HL-60/S4 treated with phorbol 12-myristate 13-acetate at 8.2 ng/mL for 4 days and 3 days (cell line): ENCODE data around the gene BCL3.

ENCODE experiments used
- in situ Hi-C: fragments of 300-500 bp; cut with MboI; formaldehyde crosslinking; loops from 2 replicates; pipeline ENCODE4 v1.15.0; 2022; ENCODE audit warnings: low sequenced_read_pairs

BCL3 gene

GRCh38 chr19:44720396-44720795, 28.1 kb upstream of the BCL3 start:
- in situ Hi-C loops = loop anchor here (10.0 kb wide), 1 partner anchor 54 kb away; the partner anchor contains the start of gene CBLC

- in situ Hi-C loops = loop anchor here (10.0 kb wide), 1 partner anchor 54 kb away; the partner anchor contains the start of gene CBLC
These were observed 27.6 kb upstream of the BCL3 start for GRCh38 chr19:44720945-44721344.

GRCh38 chr19:44721369-44721768, 27.1 kb upstream of the BCL3 start:
- in situ Hi-C loops = loop anchor here (10.0 kb wide), 1 partner anchor 53 kb away; the partner anchor contains the start of gene CBLC

- in situ Hi-C loops = loop anchor here (10.0 kb wide), 1 partner anchor 52 kb away; the partner anchor contains the start of gene CBLC
These were observed 26.1 kb upstream of the BCL3 start for GRCh38 chr19:44722131-44723121.

DNA sequence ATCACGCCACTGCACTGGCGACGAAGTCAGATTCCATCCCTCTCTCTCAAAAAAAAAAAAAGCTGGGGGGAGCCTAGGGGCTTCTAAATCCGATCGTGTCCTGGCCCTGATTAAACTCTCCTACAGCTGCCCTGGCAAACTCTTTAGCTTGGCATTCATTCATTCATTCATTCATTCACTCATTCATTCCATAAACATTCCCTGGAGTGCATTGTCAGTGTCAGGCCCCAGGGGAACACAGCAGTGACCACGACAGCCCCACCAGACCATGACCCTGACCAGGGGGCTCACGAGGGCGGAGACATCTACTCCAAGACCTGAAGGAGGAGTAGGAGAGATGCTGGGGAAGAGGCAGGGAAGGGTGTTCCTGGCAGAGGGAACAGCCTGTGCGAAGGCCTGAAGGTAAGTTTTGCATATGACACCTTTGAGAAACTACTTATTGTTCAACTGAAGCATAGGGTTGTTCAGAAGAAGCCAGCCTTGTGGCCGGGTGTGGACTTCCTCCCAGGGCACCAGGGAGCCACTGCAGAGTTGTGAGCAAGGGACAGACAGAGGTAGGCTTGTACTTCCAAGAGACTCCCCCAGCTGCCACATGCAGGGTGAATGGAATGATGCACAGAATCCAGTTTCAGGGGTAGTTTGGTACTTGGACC, 25.1 kb upstream of the BCL3 start:
- in situ Hi-C loops = loop anchor here (10.0 kb wide), 1 partner anchor 51 kb away; the partner anchor contains the start of gene CBLC

GRCh38 chr19:44723952-44724319, 24.6 kb upstream of the BCL3 start:
- in situ Hi-C loops = loop anchor here (10.0 kb wide), 1 partner anchor 51 kb away; the partner anchor contains the start of gene CBLC

- in situ Hi-C loops = loop anchor here (10.0 kb wide), 1 partner anchor 50 kb away; the partner anchor contains the start of gene CBLC
These were observed 23.3 kb upstream of the BCL3 start for GRCh38 chr19:44725251-44725650.

- in situ Hi-C loops = loop anchor here (10.0 kb wide), 1 partner anchor 49 kb away; the partner anchor contains the start of gene CBLC
These were observed 22.8 kb upstream of the BCL3 start for GRCh38 chr19:44725684-44726083.

DNA sequence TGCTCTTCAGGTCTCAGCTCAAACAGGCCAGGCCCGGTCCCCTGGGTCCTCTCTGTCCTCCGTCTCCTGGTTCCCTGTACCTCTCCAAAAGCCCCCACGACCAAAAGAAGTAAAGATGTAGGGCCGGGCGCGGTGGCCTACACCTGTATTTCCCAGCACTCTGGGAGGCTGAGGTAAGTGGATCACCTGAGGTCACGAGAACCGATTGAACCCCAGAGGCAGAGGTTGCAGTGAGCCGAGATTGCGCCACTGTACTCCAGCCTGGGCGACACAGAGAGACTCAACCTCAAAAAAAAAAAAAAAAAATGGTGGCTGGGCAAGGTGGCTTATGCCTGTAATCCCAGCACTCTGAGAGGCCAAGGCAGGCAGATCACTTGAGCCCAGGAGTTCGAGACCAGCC, 22.0 kb upstream of the BCL3 start:
- in situ Hi-C loops = loop anchor here (10.0 kb wide), 1 partner anchor 48 kb away; the partner anchor contains the start of gene CBLC

DNA sequence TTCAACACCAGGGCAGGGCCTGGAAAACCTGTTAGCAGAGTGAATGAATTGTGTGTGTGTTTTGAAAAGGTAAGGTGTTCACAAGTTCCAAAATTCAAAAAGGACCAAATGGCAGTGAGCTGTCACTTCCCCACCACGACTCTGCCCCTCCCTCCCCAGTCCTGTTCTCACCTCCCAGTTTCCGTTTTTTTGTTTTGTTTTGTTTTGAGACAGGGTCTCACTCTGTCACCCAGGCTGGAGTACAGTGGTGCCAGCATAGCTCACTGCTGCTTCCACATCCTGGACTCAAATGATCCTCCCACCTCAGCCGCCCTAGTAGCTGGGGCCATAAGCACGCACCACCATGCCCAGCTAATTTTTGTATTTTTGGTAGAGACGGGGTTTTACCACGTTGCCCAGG, 20.3 kb upstream of the BCL3 start:
- in situ Hi-C loops = loop anchor here (10.0 kb wide), 1 partner anchor 47 kb away; the partner anchor contains the start of gene CBLC

- in situ Hi-C loops = loop anchor here (10.0 kb wide), 1 partner anchor 45 kb away; the partner anchor contains the start of gene CBLC
These were observed 18.9 kb upstream of the BCL3 start for GRCh38 chr19:44729516-44730033.

GRCh38 chr19:44731081-44731480, 17.4 kb upstream of the BCL3 start:
- in situ Hi-C loops = no loop called here

DNA sequence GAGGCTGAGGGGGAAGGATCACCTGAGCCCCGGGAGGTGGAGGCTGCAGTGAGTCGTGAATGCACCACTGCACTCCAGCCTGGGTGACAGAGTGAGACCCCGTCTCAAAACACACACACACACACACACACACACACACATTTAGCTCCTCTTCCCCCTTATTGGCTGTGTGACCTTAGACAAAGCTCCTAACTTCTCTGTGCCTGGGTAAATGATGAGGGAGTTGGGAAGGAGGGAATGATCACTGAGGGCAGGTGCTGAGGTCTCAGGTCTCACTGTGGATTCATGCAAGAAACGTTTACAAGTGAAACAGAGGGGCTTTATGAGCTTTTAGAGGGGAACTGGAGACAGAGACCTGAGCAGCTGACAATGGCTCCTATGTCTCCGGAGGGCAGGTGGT, 16.9 kb upstream of the BCL3 start:
- in situ Hi-C loops = no loop called here

DNA sequence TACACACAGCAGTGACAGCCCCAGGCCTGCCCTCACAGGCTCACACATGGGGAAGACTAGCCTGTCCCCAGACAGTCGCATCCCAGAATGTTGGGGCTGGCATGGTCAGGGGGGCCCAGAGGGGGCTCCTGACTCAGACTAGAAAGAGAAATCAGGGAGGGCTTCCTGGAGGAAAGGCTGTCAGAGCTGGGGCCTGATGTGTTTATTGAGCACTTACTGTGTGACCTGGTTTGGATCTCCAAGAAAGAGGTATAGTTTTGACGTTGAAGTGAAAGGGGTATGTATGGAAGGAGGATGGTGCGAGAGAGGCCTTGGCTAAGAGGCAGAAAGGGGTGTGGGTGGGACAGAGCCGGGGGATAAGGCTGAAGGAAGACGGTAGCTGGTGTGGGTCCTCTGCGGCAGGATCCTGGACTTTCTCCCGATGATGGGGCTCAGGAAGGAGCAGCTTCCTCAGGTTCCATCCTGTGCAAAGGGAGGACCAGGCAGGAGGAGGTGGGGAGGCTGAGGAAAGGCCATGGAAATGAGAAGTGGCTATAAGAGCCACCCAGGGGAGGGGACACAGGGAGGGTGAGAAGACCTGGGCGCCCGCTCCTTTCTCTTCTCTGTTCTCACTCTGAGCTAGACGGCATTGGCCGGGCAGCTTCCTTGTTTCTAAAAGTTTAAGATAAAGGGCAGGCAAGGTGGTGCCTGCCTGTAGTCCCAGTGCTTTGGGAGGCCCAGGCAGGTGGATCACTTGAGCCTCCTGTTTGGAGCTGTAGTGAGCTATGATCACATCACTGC, 16.1 kb upstream of the BCL3 start:
- in situ Hi-C loops = no loop called here

DNA sequence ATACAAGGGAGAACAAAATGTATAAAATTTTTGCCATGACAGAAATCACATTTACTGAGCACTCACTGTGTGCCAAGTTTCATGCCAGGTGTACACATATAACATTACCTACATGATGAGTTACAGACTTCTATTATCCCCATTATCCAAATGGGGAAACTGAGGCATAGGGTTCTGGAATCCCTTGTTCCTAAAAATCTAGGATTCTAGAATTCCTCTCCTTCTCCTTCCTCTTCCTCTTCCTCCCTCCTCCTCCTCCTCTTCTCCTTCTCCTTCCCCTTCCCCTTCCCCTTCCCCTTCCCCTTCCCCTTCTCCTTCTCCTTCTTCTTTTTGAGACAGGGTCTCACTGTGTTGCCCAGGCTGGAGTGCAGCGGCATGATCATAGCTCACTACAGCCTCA, 14.2 kb upstream of the BCL3 start:
- in situ Hi-C loops = no loop called here

GRCh38 chr19:44735011-44735410, 13.5 kb upstream of the BCL3 start:
- in situ Hi-C loops = no loop called here

DNA sequence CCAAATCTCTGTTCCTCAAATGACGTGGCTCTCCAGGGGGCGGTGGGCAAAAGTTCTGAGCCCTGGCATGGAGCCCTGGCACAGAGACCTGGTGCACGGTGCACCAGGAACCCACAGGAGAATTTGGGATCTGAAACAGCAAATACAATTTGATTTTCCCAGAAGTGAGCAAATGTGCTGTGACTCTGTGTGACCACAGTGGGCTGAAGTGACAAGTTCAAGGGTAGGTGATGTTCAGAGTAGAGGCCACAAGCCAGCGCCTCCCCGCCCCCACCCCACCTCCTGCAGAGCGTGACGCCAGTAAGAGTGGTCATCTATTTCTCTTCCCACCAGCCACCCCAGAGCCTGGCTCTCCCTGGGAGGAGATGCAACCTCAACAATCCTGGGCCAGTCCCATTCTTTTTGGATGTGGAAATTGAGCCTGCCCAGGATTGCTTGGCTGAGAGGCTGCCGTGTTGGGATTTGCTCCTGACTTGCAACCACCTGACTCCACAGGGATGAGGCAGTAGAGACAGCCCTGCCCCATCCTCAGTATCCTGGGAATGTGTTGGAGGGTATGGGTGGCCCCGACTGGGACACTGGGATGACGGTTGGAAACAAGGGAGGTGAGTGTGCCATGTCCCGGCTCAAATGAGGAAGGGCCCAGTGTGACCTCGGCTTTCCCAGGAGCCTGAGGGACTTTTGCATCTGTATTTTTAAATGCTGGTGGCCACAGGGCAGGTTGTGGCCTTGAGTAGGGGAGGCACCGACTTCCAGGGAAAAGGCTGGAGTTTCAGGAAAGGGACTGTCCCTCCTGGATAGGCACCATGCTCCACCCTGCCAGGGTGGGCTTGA, 11.1 kb upstream of the BCL3 start:
- in situ Hi-C loops = no loop called here

- in situ Hi-C loops = no loop called here
These were observed 10.4 kb upstream of the BCL3 start for GRCh38 chr19:44738136-44738535.
